8988T (cell line): ENCODE data around the gene RASGRP2.

Experiments
- DNase-seq: peaks from one replicate; pipeline ENCODE4 v3.0.0; 2011

RASGRP2 gene

DNA sequence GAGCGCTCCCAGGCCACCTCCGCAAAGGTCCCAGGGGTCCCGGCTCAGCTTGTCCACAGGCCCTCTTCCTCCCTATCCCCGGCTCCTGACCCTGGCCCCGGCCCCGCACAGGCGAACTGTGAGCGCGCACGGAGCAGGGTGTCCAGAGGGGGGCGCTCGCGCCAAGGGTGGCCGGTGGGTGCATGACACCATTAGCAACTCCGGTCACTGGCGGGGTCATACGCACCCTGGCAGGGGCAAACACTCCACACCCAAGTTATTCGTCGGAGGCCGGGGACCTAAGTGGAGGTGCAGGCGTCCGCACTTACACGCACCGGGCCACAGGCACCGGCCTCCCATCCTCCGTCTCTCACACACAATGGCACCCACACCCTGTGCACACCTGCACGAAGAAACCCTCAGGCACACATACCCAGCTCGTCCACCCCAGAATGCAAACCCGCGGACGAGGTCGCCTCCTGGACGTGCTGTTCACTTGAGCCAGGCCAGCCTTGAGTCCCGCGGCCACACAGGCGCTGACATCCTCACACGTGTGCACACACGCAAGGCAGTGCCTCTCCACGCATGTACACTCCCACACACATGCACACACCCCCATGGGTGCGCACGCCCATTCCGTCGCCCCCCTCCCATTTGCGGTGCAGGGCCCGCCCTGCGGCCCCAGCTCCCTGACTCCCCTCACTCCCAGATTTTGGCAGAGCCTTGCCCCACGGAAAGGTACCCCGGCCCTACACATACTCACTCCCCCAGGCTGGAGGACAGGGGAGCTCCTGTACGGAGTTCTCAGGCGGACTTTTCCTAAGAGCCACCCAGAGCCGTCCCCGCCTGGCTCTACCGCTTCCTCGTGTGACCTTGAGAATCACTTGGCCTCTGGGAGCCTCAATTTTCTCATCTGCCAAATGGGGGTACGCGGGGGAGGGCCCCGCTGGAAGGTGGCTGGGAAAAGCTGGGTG is at the start of gene RASGRP2:
RASGRP2 (minus strand) TSS at position 552 of the 953 bp plus-strand sequence. CDS start 1,276 bp downstream, outside the sequence.
- peak; percentile 96 for DNase-seq

- DNase-seq: no peak
Measured at GRCh38 chr11:64792482-64792881, 48.5 kb upstream of the RASGRP2 start.

DNA sequence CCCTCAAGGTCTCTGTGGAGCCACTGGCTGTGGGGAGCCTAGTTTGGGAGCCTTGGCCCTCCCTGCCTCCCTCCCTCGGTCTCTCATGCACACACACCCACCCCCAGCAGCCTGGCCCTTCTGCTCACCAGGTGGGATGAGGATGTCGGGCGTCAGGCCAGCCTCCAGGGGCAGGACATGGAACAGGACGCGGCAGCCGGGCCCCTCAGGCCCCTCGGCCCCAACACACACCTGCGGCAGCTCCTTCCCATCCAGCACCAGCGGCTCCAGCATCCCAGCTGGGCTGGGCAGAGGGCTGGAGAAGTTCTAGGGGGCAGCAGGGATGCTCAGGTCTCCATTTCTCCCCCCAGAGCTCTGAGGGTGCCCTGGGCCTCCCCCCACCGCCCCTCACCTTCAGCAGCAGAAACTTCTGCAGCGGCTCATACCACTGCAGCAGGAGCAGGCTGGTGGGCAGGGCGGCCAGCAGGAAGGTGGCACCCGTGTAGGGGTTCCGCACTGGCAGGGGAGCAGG is 47.9 kb upstream of the RASGRP2 start:
- no peak for DNase-seq

- DNase-seq: no peak
Measured at GRCh38 chr11:64790205-64791095, 46.5 kb upstream of the RASGRP2 start.

- no peak for DNase-seq
Measured at GRCh38 chr11:64789331-64790204, 45.6 kb upstream of the RASGRP2 start.

DNA sequence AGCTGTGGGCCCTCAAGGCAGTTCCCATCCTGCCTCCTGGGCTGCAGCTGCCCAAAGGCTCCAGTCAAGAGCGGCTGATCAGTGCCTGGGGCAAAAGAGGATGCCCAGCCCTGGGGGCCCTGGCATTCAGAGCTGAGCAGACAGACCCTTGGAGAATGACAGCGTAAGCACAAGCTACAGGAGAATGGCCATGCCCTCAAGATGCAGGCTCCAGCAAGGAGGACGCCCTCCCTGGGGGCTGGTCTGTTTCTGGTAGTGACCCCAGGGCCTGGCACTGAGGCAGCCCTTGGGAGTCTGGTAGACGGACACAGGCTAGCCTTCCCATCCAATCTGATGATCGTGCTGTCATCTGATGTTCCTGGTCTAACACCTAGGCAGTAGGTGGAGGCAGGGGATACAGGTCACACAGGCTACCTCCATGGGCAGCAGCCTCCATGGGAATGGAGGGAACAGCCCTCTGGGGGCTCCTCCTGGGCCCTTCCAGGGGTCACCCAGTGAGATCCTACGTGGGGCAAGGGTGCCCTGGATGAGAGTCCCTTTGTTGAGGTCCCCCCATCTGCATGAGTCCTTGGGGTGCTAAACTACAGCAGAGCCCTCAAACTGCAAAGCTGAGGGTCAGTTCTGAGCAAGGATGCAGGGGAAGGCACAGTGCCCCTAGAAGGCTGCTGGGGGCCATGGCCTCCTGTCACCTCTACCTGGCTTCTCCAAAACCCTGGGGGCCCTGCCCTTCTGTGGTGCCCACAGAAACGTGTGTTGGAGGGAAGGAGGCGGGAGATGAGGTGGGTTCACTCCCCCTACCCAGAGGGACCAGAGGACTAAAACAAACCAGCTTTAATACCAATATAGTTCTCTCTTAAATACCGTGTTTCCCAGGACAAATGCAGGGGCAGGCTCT is 44.6 kb upstream of the RASGRP2 start:
- DNase-seq: no peak

GRCh38 chr11:64787526-64788320 is 43.8 kb upstream of the RASGRP2 start:
- peak; percentile 97 for DNase-seq

DNA sequence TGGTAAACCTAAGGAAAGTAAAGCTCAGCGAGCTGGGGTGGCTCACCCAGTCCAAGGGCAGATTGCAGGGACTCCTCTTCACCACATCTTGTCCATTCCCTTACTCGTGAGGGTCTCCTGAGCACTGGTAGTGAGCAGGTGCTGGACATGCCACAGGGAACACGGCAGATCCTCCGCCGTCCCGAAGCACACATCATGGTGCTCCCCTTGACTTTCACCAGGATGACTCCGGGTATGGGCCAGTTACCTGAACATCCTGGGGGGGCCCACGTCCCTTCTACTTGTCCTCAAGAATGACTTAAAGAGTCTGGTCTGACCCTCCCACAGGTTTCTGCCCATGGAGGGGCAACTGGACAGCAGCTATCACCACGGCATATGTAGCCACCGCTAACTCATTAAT is 42.4 kb upstream of the RASGRP2 start:
- no peak for DNase-seq

- no peak for DNase-seq
Measured at GRCh38 chr11:64784813-64785581, 41.1 kb upstream of the RASGRP2 start.

DNA sequence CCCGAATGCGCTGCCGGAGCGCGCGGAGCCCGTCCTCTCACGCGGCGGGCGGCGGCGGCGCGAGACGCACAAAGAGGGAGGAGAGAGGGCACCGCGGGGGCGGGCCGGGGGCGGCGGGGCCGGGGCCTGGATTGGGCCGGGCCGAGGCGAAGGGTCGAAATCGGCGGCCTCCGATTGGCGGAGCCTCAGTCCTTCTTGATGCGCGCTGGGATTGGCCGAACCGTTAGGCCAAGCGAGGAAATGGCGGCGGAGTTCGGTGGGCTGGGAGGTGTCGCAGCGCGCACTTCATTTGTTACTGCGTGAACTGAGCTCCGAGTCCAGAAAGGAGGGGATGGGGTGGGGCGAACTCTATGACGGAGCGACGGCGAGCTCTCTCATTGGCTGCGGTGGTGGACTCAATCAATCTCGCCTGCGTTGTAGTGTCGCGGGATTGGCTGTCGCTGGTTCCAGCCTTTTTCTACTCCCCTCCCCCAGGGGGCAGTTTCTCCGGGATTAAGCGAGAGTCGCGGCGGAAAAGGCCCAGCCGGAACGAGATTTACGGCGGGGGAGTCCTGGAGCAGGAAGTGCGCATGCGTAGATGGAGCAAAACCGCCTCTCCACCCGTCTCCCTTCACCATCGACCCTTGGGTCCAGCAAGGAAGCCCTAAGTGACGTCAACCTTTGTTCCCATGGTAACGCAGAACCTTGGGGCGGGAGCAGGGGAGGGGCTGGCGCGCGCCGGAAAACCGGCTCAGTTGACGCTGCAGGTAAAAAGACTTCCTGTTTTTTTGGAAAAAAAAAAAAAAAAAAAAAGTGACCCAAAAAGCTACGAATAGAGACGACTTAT is 34.7 kb upstream of the RASGRP2 start, which contains the start of gene SF1:
SF1 (minus strand) TSS at position 70 of the 826 bp plus-strand sequence. CDS start 150 bp downstream, outside the sequence.
- DNase-seq: peak; percentile 96

- no peak for DNase-seq
Measured at GRCh38 chr11:64778223-64778472, 34.2 kb upstream of the RASGRP2 start.

- DNase-seq: peak; percentile 94
Measured at GRCh38 chr11:64777449-64778222, 33.7 kb upstream of the RASGRP2 start.

DNA sequence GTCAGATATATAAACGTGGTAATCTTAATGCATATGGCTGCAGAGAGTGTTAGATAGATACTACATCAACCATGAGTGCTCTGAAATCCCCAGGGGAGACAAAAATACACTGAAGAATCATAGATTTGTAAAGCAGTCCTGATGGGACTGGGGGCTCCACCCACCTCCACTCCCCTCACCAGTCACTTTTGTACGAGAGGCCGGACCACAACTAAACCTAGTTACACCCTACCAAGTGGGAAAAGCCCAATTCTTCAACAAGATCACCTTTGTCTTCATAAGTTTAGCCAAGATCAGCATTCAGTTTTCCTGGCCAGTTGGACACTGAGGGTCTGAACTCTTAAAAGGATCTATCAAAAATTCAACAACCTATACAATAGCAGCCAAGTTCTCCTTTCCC is 32.9 kb upstream of the RASGRP2 start:
- DNase-seq: no peak

DNA sequence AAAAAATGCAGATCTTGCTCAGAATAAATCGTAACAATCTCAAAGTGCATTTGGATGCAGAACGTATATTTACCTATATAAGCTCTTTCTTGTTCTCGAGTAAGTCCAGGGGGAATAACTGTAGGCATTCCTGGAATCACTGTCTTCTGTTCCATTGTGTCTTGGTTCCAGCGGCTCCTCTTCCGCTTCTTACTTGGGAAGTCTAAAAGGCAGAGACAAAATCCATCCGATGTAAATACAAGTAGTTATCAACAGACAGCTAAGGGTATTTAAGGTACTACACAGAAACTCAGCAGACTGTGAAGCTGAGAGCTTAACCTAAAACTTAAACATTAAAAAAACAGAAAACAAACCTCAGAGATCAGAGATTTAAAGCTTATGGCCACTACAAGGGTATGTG is 32.5 kb upstream of the RASGRP2 start:
- no peak for DNase-seq

GRCh38 chr11:64774144-64774543 is 30.2 kb upstream of the RASGRP2 start:
- DNase-seq: no peak

DNA sequence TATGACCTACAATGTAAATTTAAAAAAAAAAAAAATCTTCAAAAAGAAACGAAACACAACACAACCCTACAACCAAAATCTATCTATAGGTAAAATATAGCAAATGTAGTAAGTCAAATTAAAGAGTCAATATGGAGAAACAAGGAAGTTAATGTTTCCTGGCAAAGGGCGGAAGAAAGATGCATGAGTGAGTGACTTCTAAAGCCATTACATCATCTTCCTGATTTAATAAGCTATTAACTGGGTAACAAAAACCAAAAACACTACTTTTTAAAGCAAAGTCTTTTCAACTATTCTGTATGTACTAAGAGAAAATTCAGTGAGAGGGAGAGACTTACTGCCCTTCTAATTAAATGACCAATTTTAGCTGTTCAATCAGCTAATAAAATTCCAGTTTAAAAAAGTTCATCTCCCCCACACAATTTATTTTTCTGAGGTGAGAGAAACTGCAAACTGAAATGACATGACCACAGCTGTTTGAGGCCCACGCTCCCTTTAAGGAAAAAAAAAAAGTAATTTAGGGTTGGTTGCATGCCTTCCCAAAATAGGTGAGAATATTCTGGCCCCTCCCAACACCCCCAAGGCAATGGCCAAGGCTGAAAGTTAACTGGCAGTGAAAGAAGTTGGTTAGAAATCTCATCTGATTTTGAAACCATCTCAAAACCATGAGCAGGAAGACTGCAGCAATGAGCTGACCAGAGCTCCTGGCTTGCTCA is 28.5 kb upstream of the RASGRP2 start:
- no peak for DNase-seq

DNA sequence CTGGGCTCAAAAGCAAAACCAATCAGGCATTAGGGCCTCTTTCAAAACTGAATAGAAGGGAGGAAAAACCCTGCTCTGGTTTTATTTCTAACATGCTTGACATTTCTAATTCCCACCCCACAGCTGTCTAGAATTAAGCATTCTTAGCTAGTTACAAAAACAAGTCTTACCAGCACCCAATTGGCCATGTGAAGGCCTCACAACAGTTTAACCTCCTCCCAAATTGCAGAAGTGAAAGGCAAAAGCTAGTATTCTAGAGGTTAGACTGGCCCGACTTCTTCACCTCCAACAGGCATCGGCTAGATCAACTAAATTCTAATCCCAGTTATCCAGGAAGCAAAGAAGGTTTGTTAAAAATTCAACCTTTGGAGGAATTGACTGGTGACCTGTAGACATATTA is 27.9 kb upstream of the RASGRP2 start:
- no peak for DNase-seq
